Stomach (tissue), 4 donors: Measurements from ENCODE around the gene POM121C.
"Not testable (repeated sequence)": the region's sequence is repeated elsewhere in the genome, so short reads cannot be mapped to it uniquely, and the experiment has no call there.

ENCODE experiments used
- CTCF ChIP-seq, 7 experiments: fragments of 450-650 bp in 4 of 7; fragments of 200-600 bp in 3 of 7; sonication (generic) in 3 of 7; IDR thresholded peaks; one replicate each; pipeline ENCODE4 v1.5.1; 2016 to 2019; ENCODE audit warnings: antibody characterized with exemption in 7 of 7, control low read depth in 2 of 7, mild to moderate bottlenecking in 1 of 7
- EP300 ChIP-seq: sonication (generic); formaldehyde crosslinking; IDR thresholded peaks from one replicate; pipeline ENCODE4 v1.6.1; 2017; ENCODE audit warnings: antibody characterized with exemption
- POLR2AphosphoS5 ChIP-seq, 3 donors: sonication (generic); formaldehyde crosslinking; IDR thresholded peaks; one replicate each; pipeline ENCODE4 v1.6.1; 2016; ENCODE audit warnings: antibody characterized with exemption in 3 of 3

GRCh38 chr7:75485355-75485978, 632 bp downstream of the POM121C start:
- TF ChIP-seq CTCF (IDR thresholded peaks at IDR 0.05); EP300; POLR2AphosphoS5 (IDR thresholded peaks at IDR 0.05): not testable (repeated sequence)
